GM18499 (cell line): ENCODE measurements around the gene GPANK1.

Source experiments
- ATAC-seq: cut with Tn5 transposase; IDR thresholded peaks from one replicate; pipeline ENCODE4 v1.9.1; 2021; ENCODE audit warnings: moderate number of reproducible peaks; ENCODE audit not compliant: insufficient read depth, unreplicated experiment

GPANK1 gene

GRCh38 chr6:31643818-31644454 lies 20.9 kb downstream of the GPANK1 start:
- no peak for ATAC-seq

DNA sequence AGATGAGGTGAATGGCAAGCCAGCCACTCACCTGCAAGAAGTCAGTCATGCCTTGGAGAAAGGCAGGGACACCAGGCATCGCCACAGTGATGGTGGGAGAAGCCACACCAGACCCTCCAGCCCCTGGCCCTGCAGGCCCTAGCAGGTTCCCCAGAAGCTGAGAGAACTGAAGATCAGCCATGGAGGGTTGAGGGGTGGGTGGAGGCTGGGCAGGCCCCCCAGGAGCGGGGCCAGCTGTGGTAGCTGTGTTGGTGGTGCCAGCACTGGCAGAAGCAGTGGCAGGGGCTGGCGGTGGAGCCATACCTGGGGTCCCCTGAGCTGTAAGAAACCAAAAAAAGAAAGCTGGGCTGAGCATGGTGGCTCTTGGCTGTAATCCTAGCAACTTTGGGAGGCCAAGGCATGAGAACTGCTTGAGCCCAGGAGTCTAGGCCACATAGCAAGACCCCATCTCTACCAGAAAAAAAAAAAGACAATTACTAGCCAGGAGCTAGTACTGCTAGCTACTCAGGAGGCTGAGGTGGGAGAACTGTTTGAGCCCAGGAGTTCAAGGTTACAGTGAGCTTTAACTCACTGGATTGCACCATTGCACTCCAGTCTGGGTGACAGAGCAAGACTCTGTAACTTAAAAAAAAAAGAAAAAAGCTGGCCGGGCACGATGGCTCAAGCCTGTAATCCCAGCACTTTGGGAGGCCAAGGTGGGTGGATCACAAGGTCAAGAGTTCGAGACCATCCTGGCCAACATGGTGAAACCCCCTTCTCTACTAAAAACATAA lies 21.8 kb downstream of the GPANK1 start:
- ATAC-seq, result no peak

- no peak for ATAC-seq
Observed at GRCh38 chr6:31641370-31641769, 23.4 kb downstream of the GPANK1 start.

GRCh38 chr6:31640612-31641011 lies 24.2 kb downstream of the GPANK1 start:
- ATAC-seq, result no peak

- ATAC-seq, result no peak
Observed at GRCh38 chr6:31639449-31639861, 25.3 kb downstream of the GPANK1 start.

DNA sequence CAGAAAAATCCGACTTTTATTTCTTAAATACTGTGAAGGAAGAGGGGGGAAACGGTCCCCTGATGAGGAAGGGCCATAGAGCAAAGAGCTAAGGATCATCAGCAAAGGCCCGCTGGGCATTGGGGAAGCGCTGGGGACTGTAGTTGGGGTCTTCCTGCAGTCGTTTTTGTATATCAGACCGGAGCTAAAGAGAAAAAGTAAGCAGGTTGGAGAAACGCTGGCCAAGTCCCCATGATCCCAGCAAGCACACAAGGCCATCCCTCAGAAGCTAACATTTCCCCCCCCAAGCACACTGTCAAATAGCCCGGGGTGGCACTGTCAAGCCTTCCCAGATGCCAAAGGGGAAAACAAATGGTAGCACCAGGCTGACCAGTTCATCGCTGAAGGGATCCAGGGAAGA lies 25.8 kb downstream of the GPANK1 start:
- ATAC-seq, result no peak

DNA sequence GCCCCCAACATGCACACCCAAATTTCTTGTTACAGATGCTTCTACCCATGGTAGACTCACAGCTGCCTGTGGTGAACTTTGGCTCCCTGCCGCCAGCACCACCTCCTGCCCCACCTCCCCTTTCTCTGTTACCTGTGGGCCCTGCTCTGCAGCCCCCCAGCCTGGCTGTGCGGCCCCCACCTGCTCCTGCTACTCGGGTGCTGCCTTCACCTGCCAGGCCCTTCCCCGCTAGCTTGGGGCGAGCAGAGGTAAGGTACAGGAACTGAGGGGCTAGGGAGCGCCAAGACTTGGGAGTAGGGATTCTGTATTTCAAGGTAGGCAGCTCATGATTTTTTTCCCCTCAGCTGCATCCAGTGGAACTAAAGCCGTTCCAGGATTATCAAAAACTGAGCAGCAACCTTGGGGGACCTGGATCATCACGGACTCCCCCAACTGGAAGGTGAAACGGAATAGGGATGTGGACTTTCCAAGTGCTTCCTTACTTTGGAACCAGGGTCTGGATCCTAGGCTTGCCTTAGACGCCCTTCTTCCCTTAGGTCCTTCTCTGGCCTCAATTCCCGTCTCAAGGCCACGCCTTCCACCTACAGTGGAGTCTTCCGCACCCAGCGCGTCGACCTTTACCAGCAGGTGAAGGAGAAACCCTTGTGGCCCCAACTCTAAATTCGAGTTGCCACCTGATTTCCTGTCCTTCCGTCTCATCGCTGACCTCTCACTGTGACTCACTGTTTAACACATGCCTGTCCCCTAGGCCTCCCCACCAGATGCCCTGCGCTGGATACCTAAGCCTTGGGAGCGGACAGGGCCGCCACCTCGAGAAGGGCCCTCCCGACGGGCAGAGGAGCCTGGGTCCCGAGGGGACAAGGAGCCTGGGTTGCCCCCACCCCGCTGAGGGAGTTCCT lies 27.9 kb downstream of the GPANK1 start:
- ATAC-seq, result no peak

DNA sequence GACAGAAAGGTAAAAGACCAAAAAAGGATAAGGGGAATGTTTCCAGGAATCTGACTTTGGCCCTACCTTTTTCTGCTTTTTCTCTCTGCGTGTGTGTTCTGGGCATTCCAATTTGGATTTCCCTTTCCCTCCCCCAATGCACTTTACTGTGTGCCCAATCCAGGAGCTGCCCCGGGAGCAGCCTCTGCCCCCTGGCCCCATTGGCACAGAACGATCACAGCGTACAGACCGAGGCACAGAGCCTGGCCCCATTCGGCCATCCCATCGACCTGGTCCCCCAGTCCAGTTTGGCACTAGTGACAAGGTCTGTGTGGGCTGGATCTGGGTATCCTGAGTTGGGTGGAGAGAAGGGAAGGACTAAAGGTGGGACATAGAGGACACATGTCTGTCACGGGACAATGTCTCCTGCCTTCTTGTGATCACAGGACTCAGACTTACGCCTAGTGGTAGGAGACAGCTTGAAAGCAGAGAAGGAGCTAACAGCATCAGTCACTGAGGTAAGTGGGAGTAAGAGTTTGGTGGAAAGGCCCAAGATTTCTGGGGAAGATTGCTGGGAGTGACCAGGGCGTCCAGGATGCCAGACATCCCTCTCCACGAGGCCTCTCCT lies 29.7 kb downstream of the GPANK1 start:
- ATAC-seq, result no peak

DNA sequence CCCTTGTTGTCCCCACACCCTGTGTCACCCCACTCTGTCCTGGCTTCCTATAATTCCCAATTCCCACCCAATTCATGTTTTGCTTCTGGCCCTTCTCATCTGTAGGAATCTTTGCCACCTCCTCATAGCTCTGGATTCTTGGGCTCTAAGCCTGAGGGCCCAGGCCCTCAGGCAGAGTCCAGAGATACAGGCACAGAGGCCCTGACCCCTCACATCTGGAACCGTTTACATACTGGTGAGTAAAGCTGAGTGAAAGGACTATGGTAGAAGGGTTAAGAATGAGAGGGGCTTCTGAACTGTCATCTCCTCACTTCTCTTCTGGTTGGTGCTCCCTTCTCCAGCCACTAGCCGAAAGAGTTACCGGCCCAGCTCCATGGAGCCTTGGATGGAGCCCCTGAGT lies 30.7 kb downstream of the GPANK1 start:
- ATAC-seq, result no peak

DNA sequence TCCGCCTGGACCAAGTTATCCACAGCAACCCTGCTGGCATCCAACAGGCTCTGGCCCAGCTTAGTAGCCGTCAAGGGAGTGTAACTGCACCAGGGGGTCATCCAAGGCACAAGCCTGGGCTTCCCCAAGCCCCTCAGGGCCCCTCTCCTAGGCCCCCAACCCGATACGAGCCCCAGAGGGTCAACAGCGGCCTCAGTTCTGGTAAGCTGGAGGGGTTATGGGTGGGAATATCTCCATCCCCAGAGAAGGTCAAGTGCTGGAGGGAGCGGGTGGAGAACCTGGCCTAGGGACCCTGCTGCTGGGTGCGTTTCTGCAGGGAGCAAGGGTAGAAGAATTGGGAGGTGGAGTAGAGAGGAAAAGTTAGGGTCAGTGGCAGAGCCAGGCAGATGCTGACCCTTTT lies 31.4 kb downstream of the GPANK1 start:
- no peak for ATAC-seq

- ATAC-seq, result no peak
Observed at GRCh38 chr6:31632279-31632946, 32.4 kb downstream of the GPANK1 start.

- no peak for ATAC-seq
Observed at GRCh38 chr6:31631681-31632278, 33.0 kb downstream of the GPANK1 start.

DNA sequence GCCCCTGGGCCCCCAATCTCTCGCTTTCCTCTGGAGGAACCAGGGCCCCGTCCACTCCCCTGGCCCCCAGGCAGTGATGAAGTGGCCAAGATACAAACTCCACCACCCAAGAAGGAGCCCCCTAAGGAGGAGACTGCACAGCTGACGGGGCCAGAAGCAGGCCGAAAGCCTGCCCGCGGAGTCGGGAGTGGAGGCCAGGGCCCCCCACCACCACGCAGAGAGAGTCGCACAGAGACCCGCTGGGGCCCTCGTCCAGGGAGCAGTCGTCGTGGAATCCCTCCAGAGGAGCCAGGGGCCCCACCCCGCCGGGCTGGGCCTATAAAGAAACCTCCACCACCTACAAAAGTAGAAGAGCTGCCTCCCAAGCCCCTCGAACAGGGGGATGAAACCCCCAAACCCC lies 33.6 kb downstream of the GPANK1 start:
- no peak for ATAC-seq

DNA sequence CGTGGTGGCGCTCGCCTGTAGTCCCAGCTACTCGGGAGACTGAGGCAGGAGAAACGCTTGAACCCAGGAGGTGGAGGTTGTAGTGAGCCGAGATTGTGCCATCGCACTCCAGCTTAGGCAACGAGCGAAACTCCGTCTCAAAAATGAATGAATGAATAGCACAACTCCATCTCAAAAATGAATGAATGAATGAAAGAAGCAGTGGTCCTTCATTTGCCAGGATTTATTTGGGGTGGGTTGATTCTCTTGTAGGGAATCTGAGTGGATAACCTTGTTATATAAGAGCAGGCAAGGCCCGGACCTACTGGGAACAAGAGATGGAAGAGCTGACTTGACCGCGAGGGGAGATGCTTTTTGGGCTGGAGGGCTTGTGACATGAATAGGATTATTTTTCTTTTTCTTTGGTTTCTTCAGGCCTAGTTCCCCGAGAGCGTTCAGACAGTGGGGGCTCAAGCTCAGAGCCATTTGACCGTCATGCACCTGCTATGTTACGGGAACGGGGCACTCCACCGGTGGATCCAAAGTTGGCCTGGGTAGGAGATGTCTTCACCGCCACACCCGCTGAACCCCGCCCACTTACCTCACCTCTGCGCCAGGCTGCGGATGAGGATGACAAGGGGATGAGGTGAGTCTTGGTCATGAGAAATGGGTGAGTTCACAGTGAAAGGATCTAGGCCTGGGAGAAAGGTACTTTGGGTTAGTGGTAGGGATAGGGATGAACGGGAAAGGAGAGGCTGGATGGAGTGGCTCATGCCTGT lies 34.4 kb downstream of the GPANK1 start:
- no peak for ATAC-seq

DNA sequence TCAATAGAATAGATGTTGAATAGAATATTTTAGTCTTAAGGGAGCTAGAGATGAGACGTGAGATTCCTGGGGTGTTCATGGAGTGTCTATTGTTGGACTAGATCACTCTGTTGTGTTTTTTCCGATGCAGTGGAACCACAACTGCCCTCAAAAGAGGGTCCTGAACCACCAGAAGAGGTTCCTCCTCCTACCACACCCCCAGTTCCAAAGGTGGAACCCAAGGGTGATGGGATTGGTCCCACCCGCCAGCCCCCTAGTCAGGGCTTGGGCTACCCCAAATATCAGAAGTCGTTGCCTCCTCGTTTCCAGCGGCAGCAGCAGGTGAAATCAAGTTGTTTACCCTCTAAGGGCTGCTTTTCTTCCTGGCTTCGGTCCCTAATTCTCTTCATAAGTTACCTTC lies 35.8 kb downstream of the GPANK1 start:
- no peak for ATAC-seq

DNA sequence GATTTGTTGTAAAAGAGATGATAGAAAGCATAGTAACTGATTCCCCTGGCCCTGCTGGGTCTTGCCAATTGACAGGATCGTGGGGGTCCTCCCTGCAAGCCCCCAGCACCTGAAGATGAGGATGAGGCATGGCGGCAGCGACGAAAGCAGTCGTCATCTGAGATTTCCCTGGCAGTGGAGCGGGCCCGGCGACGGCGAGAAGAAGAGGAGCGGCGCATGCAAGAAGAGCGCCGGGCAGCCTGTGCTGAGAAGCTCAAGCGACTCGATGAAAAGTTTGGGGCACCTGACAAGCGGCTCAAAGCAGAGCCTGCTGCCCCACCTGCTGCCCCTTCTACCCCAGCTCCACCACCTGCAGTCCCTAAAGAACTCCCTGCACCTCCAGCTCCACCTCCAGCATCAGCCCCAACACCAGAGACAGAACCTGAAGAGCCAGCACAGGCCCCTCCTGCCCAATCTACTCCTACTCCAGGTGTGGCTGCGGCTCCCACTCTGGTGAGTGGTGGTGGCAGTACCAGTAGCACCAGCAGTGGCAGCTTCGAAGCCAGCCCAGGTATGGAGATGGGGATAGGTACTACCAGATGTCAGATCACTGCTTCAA lies 37.0 kb downstream of the GPANK1 start:
- no peak for ATAC-seq

DNA sequence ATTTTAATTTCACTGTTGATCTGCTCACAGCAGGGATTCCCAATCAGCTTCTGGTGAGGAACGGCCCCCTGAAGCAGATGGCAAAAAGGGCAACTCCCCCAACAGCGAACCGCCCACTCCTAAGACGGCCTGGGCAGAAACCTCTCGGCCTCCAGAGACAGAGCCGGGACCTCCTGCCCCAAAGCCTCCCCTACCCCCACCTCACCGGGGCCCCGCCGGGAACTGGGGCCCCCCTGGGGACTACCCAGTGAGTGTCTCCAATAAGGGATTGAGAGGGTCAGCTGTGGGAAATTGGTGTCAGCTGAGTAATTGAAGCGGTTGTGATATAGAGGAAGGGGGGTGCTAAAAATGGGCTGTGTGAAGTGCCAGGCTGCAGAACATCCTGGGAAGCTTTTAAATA lies 37.8 kb downstream of the GPANK1 start:
- no peak for ATAC-seq

DNA sequence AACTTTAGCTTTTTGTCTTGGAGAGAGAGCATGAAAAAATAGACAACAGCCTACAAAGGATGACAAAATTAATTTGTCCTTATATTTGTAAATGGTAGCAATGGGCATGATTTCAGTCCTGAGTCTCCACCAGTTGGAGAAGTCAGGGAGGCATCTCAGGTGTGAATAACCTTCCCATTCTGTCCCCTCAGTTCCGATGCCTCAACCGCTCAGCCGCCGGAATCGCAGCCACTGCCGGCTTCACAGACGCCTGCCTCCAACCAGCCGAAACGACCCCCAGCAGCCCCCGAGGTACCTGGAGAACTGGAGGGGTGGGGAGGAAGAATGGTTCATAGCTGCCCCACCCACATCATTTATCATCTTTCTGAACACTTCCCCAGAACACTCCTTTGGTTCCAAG lies 40.7 kb downstream of the GPANK1 start:
- ATAC-seq, result no peak

DNA sequence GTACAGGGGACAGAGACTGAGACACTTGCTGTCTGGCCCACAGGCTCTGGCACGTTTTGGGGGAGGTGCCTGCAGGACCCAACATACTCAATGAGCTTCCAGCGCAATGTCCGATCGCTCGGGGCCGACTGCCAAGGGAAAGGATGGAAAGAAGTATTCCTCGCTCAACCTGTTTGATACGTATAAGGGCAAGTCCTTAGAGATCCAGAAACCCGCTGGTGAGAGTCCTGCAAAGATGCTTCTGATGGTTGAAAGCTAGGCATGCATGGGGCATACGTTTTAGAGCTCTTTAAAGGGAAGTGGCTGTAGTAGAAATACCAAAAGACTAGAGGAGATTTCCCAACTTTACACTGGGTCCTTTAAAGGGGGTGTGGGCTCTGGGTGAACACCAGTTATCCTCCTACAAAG lies 42.1 kb downstream of the GPANK1 start:
- ATAC-seq, result no peak
